HG03045 (cell line): ENCODE results near the gene EHBP1L1.

Experiments used
- ATAC-seq: cut with Tn5 transposase; IDR thresholded peaks from one replicate; pipeline ENCODE4 v1.9.1; 2021; ENCODE audit warnings: mild to moderate bottlenecking, moderate library complexity; ENCODE audit not compliant: unreplicated experiment

EHBP1L1 gene

DNA sequence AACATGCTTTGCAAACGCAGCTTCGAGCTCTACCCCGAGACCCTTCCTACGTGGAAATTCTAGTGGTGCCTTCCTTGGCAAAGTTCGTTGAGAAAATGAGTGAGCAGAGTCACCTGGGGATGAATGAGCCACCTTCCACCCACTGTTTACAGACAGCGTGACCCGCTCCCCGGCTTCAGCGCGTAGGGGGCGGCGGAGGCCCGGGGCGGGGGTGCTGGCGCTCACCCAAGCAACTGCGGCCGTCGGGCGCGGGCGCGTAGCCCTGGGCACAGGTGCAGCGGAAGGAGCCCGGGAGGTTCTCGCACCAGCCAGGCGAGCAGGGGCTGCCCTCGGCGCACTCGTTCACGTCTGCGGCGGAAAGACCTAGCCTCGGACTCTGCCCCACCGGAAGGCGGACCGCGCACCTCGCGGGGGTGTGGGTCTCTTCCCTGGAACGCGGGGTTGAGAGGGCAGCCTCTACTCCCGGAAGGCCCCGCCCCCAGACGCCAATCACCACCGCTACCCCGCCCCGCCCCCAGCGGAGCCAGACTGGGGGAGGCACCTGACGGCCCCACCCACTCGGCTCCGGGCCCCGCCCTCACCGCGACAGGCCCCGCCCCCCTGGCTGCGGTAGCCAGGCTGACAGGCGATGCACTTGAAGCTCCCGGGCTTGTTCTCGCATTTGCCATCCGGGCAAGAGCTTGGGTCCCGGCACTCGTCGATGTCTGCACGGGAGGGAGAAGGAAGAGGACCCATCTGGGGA is 29.5 kb upstream of the EHBP1L1 start:
- ATAC-seq: peak; percentile 64

DNA sequence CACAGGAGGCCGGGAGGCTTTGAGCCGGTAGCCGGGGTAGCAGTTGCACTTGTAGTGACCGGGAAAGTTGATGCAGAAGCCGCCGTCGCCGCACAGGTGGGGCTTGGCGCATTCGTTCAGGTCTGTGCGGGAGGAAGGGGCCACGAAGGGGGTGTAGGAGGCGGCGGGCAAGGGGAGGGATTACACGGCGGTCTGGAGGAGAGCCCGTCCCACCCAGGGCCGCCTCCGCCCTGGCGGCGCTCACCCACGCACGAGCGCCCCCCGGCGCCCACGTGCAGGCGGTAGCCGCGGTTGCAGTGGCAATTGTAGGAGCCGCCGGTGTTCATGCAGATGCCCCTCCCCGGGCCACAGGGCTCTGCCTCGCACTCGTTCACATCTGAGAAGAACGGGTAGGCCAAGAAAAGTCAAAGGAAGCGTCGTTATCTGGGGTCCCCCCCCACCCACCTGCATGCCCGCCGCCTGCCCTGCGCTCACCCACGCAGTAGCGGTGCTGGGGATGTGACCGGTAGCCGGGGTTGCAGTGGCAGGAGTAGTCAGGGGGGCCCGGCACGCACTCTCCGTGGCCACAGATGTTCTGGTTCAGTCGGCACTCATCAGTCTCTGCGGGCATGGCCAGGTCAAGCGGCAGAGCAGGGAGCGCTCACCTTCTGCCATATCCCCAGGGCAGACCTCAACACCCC is 28.3 kb upstream of the EHBP1L1 start:
- ATAC-seq: no peak

GRCh38 chr11:65548395-65548794 is 27.5 kb upstream of the EHBP1L1 start:
- ATAC-seq: no peak

- ATAC-seq: no peak
Measured at GRCh38 chr11:65549096-65549495, 26.8 kb upstream of the EHBP1L1 start.

DNA sequence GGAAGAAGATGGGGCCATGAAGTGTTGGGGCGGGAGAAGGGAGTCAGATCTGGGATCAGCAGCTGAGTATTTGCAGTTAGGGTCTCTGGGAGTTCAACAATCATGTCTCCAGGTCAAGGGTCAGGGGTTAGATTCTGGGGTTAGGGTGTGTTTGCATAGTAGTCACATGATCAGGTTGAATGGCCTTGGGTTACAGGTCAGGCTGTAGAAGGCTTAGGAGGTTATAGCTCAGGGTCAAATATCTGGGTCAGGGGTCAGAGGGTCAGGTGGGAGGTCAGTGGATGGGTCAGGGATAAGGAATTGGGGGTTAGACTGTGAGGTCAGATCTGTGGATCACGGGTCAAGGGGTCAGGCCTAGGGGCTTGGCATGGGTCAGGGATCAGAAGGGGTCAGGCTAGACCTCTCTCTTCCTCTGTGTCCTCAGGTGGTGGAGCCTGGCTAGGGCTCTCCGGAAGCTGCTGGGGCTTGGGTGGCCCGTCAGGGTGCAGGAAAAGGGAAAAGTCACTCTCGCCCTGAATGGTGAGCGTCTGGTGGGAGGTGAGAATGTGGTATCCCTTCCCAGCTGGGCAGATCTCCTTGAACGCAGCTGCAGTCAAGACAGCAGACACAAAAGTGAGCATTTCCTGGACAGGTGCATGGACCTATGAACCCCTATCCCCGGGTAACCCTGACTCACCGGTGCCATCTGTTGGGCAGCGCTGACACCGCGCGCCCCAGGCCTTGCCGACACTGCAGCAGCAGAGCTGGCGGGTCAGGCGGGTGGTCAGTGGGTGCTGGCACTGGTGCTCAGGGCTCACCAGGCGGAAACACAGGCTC is 24.1 kb upstream of the EHBP1L1 start:
- peak; percentile 41 for ATAC-seq

- ATAC-seq: no peak
Measured at GRCh38 chr11:65552388-65552951, 23.4 kb upstream of the EHBP1L1 start.

- ATAC-seq: no peak
Measured at GRCh38 chr11:65553301-65554001, 22.4 kb upstream of the EHBP1L1 start.

DNA sequence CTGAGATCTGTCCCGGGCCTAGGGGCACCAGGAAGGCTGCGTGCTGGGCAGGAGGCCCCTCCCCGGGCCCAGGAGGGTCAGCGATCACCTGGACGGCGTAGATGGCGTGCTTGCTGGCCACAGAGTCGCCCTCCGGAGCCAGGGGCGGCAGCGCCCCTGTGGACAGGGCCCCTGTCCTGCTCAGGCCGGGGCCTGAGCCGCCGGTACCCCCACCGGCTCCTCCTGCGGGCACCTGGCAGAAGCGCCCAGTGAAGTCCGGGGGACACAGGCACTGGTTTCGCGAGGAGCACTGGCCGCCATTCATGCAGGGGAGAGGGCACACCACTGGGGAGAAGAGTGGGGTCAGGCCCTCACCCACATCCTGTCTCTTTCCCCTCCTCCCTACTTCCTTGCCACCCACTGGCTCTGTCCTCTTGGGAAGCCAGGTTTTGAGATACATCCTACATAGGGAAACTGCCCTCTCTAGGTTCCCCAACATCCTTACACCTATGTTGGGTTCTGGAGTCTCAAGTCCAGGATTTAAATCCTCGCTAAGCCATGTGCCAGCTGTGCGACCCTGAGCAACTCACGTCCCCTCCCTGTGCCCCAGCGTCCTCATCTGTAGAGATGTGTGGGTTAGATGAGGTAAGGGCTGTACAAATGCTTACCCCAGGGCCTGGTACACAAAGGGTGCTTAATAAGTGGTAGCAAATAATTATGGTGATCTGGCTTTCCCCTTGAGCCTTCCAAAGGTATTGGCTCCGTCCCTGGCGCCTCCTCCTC is 21.6 kb upstream of the EHBP1L1 start:
- ATAC-seq: no peak

DNA sequence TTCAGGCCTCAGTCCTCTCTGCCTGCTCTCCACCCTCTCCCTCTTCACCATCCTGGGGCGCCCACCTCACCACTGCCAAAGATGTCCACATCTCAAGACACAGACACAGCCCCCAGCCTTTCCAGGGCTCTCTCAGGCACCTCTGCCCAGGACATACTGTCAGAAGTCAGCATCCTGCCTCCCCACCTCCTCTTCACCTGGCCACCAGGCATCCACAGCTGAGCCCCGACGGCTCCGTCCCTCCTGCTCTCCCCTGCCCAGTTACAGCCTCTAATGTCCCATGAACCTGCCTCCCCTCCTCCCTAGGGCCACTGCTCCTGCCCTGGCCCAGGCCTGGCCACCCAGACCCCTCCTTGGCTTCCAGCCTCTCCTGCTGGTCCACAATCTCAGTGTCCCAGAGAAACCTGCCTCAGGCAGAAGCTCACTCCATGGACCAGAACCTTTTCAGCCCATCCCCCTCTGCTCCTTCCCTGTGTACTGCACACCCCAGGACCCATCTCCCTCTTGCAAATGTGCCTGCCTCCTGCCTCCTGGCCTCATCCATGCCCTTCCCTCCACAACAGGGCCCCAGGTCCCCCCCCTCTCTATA is 20.9 kb upstream of the EHBP1L1 start:
- no peak for ATAC-seq

DNA sequence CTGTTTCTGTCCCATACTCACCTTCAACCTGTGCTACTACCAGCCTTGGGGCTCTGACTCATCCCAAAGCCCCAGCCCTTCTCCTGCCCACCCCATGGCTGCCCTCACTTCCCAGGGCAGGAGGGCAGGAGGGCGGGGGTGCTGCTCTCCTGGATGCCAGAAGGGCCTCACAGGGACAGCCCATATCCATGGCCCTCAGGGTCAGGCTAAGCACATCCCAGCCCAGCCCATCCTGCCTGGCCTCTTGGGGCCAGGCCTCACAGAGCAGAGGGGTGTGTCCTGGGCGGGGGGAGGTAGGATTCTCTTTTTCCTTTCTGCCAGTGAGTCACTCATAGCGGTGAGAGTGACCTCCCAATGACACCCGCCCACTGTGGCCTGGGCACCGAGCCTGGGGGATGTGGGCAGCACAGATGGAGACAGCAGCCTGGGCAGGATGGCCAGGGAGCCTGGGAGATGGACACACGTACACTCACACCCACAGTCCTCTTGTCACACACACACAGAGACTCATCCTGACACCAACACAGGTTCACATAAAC is 20.1 kb upstream of the EHBP1L1 start:
- no peak for ATAC-seq

- no peak for ATAC-seq
Measured at GRCh38 chr11:65556470-65557279, 19.2 kb upstream of the EHBP1L1 start.

DNA sequence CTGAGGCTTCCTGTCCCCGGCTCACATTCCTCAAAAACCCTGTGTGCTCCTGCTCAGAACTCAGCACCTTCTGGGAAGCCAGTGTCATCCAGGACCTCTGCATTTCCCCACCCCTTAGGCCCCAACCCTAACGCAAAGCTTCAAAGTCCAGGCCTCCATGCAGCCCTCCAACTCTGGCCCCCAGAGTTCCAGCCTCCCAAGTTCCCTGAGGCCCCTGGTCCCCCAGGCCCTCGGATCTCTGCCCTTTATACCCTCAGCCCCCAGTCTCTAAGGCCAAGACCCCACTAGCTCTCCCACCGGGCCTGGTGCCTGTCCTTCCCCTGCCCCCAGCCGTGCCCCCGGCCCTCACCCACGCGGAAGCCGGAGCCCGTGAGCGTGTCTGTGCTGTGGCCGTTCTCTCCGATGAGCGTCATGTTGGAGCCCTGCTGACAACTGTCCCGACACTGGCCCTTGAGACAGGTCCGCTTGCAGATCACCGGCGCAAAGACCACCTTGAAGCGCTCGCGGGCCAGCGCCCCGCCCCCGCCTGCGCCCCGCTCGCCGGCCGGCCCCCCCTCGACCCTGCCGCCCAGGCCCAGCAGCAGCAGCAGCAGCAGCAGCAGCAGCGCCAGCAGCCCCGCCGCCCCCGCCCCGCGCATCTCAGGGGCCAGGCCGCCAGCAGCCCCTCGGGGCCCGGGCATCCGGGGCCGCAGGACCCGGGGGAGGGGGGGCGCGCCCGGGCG is 18.4 kb upstream of the EHBP1L1 start:
- ATAC-seq: no peak

DNA sequence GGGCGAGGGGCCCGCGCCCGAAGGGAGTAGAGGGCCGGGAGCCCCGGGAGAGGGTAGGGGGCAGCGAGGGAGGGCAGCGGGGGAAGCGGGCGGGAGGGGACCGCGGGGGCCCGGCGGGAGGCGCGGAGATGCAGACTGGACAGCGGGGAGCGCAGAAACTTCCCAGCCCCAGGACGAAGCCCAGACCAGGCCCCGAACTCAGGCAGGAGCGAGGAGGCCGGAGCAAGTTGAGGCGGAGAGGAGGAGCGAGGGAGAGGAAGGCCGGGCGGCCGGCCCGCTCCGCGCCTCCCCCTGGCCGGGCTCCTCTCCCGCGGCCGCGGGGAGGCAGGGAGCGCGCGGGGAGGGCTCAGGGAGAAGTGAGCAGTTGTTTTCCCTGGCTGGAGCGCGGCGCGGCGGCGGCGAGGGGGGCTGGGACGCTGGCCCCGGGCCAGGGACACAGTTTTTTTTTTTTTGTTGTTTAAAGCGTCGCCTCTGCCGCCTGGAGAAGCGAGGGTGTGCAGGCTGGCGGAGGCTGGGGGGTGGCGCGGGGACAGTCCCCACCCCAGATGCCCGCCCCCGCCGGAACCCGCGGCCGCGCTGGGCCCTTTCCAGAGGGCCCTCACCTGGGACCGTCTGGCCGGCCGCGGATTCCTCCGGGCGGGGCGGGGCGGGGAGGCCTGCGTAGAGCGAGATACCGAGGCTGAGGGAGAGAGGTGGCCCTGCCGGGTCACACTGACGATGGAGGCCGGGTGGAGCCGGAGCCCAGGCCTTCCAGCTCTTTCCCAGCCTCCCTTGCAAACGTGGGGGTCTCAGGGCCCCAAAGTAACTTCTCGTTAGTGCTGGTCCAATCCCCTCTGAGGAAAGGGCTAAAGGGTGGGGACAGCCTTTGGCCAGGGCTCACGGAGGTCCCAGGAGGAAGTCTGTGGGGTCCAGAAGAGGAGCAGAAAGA is 17.6 kb upstream of the EHBP1L1 start, which contains the start of gene LTBP3:
Gene LTBP3 (minus strand): TSS at position 358 of the 928 bp plus-strand sequence. CDS start 400 bp downstream, outside the sequence.
- ATAC-seq: no peak

GRCh38 chr11:65558930-65559509 is 16.8 kb upstream of the EHBP1L1 start:
- no peak for ATAC-seq

DNA sequence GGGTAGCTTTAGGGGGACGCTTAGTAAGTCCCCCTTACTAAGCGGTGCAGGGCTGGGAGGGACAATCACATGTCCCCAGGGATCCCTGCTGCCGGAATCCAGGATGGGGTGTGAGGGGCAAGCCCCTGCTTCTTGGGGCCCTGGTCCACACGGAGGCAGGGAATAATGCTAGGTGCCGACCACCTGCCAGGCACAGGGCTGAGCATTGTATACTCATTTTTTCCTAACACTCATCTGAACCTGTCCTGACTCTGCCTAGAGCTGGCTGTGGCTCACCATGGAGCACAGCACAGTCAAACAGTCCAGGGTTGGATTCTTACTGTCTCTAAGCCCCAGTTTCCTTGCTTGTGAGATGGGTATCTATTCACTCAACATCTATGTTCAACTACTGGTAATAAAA is 16.3 kb upstream of the EHBP1L1 start:
- ATAC-seq: no peak

DNA sequence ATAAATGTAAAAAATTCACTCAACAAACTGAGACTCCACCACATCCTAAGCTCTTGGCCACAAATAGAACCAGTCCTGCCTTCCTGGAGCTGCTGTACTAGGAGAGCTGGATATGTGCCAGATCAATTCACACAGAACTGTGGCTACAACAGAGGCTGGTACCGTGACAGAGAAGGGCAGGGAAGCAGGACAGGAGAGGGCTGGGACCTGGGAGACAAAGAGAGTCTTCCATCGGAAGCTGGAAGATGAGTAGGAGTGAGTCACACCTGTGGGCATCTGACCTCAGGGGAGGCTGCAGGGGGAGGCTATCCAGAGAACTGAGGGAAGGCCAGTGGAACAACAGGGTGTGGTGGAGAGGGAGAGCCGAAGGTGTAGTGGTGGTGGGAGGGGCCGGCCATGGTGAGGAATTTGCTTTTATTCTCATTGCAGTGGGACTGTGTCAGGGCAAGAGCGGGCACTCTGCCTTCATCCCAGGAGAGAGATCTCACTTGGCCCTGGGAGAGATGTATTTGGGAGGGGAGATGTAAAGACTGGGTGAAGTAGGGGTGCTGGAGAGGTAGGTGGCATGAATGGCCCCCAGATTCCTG is 15.8 kb upstream of the EHBP1L1 start:
- no peak for ATAC-seq
